ENCODE measurements around the gene RAB26.

- TF ChIP-seq CTCF (IDR thresholded peaks at IDR 0.05) (no peak), POLR2A (IDR thresholded peaks at IDR 0.05; ENCODE audit: low read depth) (no peak), POLR2AphosphoS5 (IDR thresholded peaks at IDR 0.05) (no peak), EP300 (IDR thresholded peaks at IDR 0.05) (no peak)
Observed at GRCh38 chr16:2150418-2151187, 2.2 kb downstream of the RAB26 start.
